ENCODE data around the gene NRCAM. TPM values are rescaled to one million over a fixed set of nuclear protein-coding genes. Genes with fewer than 3 reads are reported as not detected.
A peak's percentile ranks its signal among the peaks of the same experiment; 100 is the strongest.
"Not testable (repeated sequence)": the region's sequence is repeated elsewhere in the genome, so short reads cannot be mapped to it uniquely, and the experiment has no call there.

The NRCAM gene
- total RNA-seq (2014; rRNA removed; shearing (Covaris generic)), result 28.5 and 30.8 TPM in 2 replicates

DNA sequence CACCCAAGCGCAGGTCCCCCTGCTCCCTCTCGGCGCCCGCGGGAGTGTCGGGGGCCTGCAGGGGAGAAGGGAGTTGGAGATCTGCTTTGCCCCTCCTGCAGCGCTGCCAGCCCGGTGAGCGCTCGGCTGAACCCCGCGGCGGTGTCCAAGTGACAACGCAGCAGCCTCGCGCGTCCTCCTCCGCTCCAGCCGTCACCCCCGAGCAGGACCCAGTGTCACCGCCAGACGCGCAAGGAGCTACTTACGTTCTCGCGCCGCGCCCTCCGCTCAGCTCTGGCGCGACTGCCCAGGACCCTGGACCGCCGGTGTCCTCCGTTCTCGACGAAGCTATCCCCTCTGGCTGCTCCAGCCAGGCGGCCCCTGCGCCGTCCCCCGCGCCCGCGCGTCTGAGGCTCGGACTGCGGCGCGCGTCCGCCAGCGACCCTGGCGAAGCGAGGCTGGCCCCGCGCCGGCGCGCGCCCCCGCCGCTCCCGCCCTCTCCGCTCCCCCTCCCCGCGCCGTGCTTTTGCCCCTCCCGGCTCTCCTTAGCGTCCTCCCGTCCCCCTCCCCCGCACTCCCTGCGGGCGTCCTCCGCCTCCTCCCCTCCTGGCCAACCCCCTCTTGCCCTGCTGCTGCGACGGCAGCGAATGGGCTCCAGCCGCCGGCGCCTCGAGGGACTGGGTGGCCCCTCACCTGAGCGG is at the start of gene NRCAM:
Gene NRCAM, minus strand, starts transcription at position 439 of the 680 bp plus-strand sequence. CDS start 216,372 bp downstream, outside the sequence.
- Histone ChIP-seq H3K9me3 (replicated peaks) (no peaks in the 10 kb centered on the region), H3K27ac (peak within 1 kb of the TSS; percentile 45), H3K4me1 (no peaks in the 10 kb centered on the region; the same call in 1 of the 2 replicates), H3K4me3 (peak within 1 kb of the TSS; percentile 75), H3K36me3 (no peaks in the 10 kb centered on the region), H3K27me3 (no peaks in the 10 kb centered on the region)
- peak; percentile 90 to 93 for DNase-seq

GRCh38 chr7:108504576-108504975 is 48.3 kb upstream of the NRCAM start:
- not testable (repeated sequence) for H3K27me3 ChIP-seq; H3K27ac ChIP-seq; H3K9me3 ChIP-seq (replicated peaks); DNase-seq; H3K4me1 ChIP-seq; H3K4me3 ChIP-seq
- H3K36me3 ChIP-seq, result peaks cover 11% of the 10 kb centered on the region

- Histone ChIP-seq H3K4me1 (peaks cover 8% of the 10 kb centered on the region; the same call in 1 of the 2 replicates), H3K4me3 (no peak overlapping the region), H3K9me3 (replicated peaks) (no peaks in the 10 kb centered on the region), H3K27me3 (no peaks in the 10 kb centered on the region), H3K36me3 (peaks cover 11% of the 10 kb centered on the region), H3K27ac (no peak overlapping the region)
- peak in 1 of 2 experiments; percentile 48 for DNase-seq
Measured at GRCh38 chr7:108503112-108504026, 47.1 kb upstream of the NRCAM start.

DNA sequence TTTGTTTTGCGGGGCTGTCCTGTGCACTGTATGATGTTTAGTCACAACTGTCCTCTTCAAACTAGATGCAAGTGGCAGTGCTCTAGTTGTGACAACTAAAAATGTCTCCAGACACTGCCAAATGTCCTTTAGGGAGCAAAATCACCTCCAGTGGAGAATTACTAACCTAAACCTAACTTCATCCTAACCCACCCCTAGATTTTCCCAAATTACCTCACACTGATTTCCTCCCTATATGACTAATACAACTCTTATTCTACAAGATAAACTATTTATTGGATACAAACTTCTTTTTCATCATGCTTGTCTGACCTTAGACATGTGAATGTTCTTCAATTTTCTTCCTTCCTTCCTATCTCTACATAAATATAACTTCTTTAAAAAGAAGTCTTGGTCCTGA is 43.3 kb upstream of the NRCAM start:
- H3K27me3 ChIP-seq, result no peaks in the 10 kb centered on the region
- H3K4me3 ChIP-seq, result no peak overlapping the region
- peak overlapping the region; percentile 30; the same call in 1 of the 2 replicates for H3K27ac ChIP-seq
- H3K4me1 ChIP-seq, result peaks cover 8% of the 10 kb centered on the region; the same call in 1 of the 2 replicates
- peaks cover 18% of the 10 kb centered on the region for H3K36me3 ChIP-seq
- no peak for DNase-seq
- no peaks in the 10 kb centered on the region for H3K9me3 ChIP-seq (replicated peaks)

- H3K9me3 ChIP-seq (replicated peaks), result no peaks in the 10 kb centered on the region
- peaks cover 18% of the 10 kb centered on the region for H3K36me3 ChIP-seq
- DNase-seq, result no peak
- H3K4me1 ChIP-seq, result peaks cover 5% of the 10 kb centered on the region; the same call in 1 of the 2 replicates
- no peak overlapping the region for H3K4me3 ChIP-seq
- no peaks in the 10 kb centered on the region for H3K27me3 ChIP-seq
- no peak overlapping the region for H3K27ac ChIP-seq
Measured at GRCh38 chr7:108498481-108498880, 42.2 kb upstream of the NRCAM start.

- peak; percentile 51 to 81 for DNase-seq
- Histone ChIP-seq H3K27me3 (no peaks in the 10 kb centered on the region), H3K4me3 (no peak overlapping the region), H3K27ac (no peak overlapping the region), H3K36me3 (peaks cover 18% of the 10 kb centered on the region), H3K9me3 (replicated peaks) (no peaks in the 10 kb centered on the region), H3K4me1 (no peaks in the 10 kb centered on the region)
Measured at GRCh38 chr7:108497082-108497725, 41.0 kb upstream of the NRCAM start.

DNA sequence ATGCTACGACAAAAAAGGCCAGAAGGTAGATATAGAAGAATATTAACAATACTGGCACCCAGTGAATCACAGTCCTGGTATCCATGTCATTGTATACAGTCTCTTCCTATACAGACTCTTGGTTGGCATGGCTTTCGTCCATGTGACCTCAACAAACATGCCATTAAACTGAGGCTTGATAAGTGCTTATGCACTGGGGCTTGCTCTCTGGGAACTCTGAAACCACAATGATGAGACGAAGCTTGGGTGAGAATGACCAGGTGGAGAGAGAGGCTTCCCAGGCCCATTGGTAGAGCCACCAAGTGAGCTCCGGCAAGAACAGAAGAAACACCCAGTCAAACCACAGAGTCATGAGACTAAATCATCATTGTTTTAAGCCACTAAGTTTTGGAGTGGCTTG is 36.5 kb upstream of the NRCAM start:
- peak in 1 of 2 experiments; percentile 10 for DNase-seq
- H3K27me3 ChIP-seq, result no peaks in the 10 kb centered on the region
- H3K36me3 ChIP-seq, result peaks cover 9% of the 10 kb centered on the region; the same call in 1 of the 2 replicates

GRCh38 chr7:108488768-108489538 is 32.7 kb upstream of the NRCAM start:
- Histone ChIP-seq H3K9me3 (replicated peaks) (no peaks in the 10 kb centered on the region), H3K4me3 (no peak overlapping the region), H3K4me1 (no peaks in the 10 kb centered on the region), H3K27ac (no peak overlapping the region), H3K36me3 (peaks cover 4% of the 10 kb centered on the region; the same call in 1 of the 2 replicates), H3K27me3 (no peaks in the 10 kb centered on the region)
- DNase-seq, result no peak

More for the DNA sequence above, 36.5 kb upstream of the NRCAM start:
- H3K4me1 ChIP-seq, result no peaks in the 10 kb centered on the region
- H3K9me3 ChIP-seq (replicated peaks), result no peaks in the 10 kb centered on the region
- H3K4me3 ChIP-seq, result no peak overlapping the region
- H3K27ac ChIP-seq, result no peak overlapping the region

DNA sequence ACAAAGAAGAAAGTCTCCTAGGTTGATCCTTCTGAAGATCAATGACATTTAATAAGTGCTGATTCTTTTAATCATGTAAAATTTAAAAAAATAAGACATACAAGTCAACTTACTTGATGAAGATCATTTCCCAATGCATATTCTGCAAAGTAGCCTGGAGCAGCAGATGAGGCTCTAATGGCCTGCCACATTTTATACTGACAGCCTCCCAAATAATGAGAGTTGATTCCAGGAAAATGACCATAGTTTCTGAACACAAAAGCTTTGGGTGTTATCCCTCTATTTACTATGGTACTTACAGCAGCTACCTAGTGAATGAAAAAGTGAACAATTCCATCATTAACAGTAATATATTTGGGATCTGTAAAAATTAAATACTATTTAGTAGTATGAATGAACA is 31.4 kb upstream of the NRCAM start:
- no peaks in the 10 kb centered on the region for H3K27me3 ChIP-seq
- peaks cover 10% of the 10 kb centered on the region; the same call in 1 of the 2 replicates for H3K36me3 ChIP-seq
- no peak overlapping the region for H3K4me3 ChIP-seq
- H3K27ac ChIP-seq, result no peak overlapping the region
- no peak for DNase-seq
- H3K4me1 ChIP-seq, result no peaks in the 10 kb centered on the region
- H3K9me3 ChIP-seq (replicated peaks), result no peaks in the 10 kb centered on the region

- no peak for DNase-seq
- Histone ChIP-seq H3K4me1 (no peaks in the 10 kb centered on the region), H3K27me3 (no peaks in the 10 kb centered on the region), H3K27ac (no peak overlapping the region), H3K4me3 (no peak overlapping the region), H3K9me3 (replicated peaks) (no peaks in the 10 kb centered on the region), H3K36me3 (peaks cover 10% of the 10 kb centered on the region; the same call in 1 of the 2 replicates)
Measured at GRCh38 chr7:108486291-108486966, 30.2 kb upstream of the NRCAM start.

DNA sequence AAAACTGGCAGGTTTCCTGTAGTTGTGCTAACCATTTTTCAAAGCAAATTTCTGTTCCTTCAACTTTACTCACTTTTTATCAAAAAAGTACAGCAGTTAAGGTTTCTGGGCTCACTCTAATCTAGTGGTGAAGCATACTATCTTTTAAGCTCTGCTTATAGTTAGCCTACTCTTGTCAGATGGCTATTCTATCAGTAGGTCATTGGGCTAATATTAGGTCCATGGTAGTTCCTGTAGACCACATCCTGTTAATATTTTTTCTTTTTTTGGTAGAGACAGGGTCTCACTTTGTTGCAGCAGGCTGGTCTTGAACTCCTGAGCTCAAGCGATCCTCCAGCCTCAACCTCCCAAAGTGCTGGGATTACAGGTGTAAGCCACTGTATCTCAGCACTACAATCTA is 27.9 kb upstream of the NRCAM start:
- Histone ChIP-seq H3K27ac (no peak overlapping the region), H3K4me1 (no peaks in the 10 kb centered on the region), H3K9me3 (replicated peaks) (no peaks in the 10 kb centered on the region), H3K4me3 (no peak overlapping the region), H3K27me3 (no peaks in the 10 kb centered on the region), H3K36me3 (peaks cover 10% of the 10 kb centered on the region; the same call in 1 of the 2 replicates)
- DNase-seq, result no peak

GRCh38 chr7:108480311-108480710 is 24.1 kb upstream of the NRCAM start:
- no peaks in the 10 kb centered on the region for H3K9me3 ChIP-seq (replicated peaks)
- H3K27ac ChIP-seq, result no peak overlapping the region
- DNase-seq, result no peak
- H3K4me1 ChIP-seq, result peaks cover 6% of the 10 kb centered on the region; the same call in 1 of the 2 replicates
- H3K4me3 ChIP-seq, result no peak overlapping the region
- peaks cover 7% of the 10 kb centered on the region; the same call in 1 of the 2 replicates for H3K36me3 ChIP-seq
- no peaks in the 10 kb centered on the region for H3K27me3 ChIP-seq

- no peak overlapping the region for H3K27ac ChIP-seq
- no peaks in the 10 kb centered on the region for H3K27me3 ChIP-seq
Measured at GRCh38 chr7:108479751-108480150, 23.5 kb upstream of the NRCAM start.

More at GRCh38 chr7:108479751-108480150, 23.5 kb upstream of the NRCAM start:
- Histone ChIP-seq H3K36me3 (peaks cover 7% of the 10 kb centered on the region; the same call in 1 of the 2 replicates), H3K9me3 (replicated peaks) (no peaks in the 10 kb centered on the region), H3K4me3 (no peak overlapping the region), H3K4me1 (peaks cover 6% of the 10 kb centered on the region; the same call in 1 of the 2 replicates)
- DNase-seq, result no peak

All from SJCRH30 (cell line).